AG08395 (cell line): ENCODE results near the gene DOLK.

Source experiments
- DNase-seq: peaks from one replicate; pipeline ENCODE4 v3.0.0; 2012; ENCODE audit warnings: mixed read lengths, low spot score

The DOLK gene

GRCh38 chr9:128933731-128934130 is 13.7 kb downstream of the DOLK start:
- no peak for DNase-seq

DNA sequence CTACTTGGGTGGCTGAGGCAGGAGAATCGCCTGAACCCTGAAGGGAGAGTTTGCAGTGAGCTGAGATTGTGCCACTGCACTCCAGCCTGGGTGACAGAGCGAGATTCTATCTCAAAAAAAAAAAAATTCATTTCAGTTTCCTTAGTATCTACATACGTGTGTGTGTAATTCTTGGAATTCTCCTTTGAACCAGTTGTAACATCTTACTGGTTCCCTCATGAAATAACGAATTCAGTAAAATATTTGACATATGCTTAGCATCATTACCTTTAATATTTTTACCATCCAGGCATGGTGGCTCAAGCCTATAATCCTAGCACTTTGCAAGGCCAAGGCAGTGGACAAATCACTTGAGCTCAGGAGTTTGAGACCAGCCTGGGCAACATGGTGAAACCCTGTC is 17.8 kb downstream of the DOLK start:
- no peak for DNase-seq

DNA sequence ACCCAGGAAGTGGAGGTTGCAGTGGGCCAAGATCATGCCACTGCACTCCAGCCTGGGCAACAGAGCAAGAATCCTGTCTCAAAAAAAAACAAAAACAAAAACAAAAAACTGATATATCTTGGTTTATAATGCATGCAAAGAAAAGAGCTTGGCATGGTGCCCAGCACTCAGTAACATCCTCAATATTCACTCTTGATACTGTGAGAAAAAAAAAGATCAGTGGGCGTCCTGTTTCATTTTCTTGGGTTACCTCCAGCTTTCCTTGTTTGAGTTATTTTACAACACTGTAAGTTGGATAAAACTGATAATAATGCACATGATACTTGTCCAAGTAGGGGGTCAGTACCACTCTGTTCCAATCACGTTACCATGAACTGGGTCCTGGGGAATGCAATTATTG is 18.8 kb downstream of the DOLK start:
- no peak for DNase-seq

DNA sequence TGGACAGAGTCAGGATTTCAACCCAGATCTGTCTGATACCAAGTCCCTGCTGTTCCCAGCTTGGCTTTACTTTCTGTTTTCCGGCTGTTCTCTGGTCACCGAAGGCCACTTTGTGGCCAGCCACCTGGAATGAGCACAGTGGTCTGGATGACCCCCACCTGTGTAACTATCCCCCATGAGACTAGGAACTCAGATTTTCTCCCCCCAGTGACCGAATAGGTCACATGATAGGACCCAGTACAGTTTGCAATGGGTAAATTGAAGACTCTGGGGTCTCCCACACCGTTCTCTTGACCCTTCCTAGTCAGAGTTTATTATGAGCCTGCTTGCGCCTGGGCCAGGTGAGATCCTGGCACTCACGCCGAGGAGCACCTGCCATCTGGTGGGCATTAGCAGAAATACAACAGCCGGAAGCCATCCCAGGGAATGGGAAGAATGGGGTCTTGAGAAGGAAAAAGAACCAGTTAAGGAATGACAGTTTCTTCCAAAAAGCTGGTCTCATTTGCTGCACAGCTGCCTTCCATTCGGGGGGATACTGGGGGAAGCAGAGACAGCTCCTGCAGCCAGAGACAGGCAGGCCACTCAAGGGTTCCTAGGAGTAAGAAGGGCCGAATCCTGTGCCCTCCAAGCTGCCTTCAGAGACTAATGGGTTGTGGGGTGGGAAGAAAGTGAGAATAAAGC is 19.5 kb downstream of the DOLK start:
- peak; percentile 60 for DNase-seq

- DNase-seq: no peak
These were observed 23.9 kb downstream of the DOLK start for GRCh38 chr9:128923493-128923883.

DNA sequence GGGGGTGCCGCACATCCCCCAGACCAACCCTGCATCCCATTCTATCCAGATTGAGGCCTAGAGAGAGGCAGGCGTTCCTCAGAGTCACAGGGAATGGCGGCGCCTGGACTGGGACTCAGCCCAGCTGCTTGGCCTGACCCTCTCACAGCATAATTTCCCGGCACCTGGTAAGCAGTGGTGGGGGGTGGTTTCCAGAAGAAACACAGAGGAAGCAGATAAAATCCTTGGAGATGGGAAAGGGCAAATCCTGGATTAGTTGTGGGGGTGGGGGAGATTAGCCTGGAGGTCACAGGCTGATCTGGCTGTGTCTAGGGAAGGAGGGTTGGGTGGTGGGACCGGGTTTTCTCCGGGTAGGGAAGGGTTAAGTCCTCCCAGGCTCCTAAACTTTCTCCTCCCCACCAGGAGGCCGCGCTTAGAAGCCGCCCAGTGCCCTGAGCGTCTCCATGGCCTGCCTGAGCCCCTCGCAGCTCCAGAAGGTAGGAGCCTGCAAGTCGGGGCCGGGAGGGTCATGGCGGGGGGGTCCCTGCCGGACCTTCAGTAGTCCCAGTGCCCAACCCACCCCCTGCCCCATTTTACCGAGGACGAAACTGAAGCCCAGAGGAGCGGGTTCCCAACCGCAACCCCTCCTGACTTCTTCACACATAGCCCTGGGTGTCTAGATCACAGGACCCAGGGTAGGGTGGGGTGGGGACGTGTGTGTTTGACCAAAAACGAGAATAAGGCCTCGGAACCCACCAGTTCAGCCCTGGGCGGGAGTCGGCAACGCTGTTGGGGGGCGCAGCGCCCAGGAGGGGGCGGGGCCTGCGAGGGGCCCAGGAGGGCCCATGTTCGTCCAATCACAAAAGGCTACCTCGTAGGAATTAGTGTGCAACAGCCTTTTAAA is 25.3 kb downstream of the DOLK start:
- peak; percentile 58 for DNase-seq

DNA sequence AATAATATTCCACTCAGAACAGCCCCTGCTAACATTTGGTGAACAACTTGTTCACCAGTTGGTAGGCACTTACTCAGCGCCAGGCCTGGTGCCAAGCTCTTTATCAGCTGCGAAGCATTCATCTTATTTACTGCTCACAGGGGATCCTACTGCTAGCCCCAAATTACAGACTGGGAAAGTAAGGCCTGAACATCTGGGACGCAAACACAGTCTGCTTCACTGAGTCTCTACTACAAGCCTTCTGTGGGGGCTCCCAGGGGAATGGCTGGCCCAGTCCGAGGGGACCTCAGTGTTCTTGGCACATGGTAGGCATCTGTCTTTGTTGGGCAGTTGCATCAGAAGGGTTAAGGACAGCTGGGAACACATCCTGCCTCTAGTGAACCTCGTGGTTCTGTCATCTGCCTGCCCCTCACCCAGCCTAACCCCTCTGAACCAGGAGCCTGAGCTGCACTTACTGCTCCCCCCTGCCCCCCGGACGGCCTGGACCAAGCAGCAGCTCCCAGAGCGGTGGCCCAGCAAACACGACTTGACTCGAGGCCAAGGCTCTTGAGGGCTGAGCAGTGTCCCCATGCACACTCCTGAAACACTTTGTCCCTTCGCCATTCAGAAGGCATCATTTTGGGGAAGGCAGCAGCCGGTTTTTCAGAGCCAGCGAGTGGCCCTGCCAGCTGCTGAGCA is 26.9 kb downstream of the DOLK start, which contains the start of gene PHYHD1:
TSS of gene PHYHD1 (plus strand) at position 602 of the 678 bp plus-strand sequence. CDS start 1,342 bp downstream, outside the sequence.
- peak; percentile 78 for DNase-seq

DNA sequence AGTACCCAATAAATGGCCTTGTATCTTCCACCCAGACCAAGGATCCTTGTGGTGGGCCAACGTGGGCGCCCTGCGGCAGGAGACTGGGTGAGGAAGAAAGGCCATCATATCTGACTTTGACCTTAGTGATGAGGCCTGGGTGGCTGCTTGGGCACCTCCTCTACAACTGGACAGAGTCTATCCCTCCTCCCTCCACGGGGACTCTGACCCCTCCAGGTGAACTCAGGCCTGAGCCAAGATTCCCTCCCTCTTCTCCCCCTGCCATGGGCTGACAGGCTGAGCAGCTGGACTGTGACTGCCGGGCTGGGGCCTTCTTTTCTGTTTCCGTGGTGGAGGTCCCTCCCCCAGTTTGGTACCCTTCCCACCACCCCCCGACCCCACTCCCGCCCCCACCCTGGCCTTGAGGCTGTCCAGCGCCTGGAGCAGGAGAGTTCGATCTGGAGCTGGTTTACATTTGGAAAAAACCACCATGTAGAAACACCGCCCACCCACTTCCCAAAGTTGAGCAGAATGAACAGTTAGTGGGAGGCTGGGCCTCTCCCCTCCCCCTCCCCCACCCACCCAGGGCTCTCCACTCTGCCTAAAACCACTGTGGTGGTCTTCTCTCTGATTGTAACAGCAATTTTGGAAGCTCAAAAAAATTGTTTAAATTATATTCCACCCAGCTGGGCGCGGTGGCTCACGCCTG is 27.9 kb downstream of the DOLK start:
- no peak for DNase-seq

GRCh38 chr9:128918921-128919320 is 28.5 kb downstream of the DOLK start:
- no peak for DNase-seq

GRCh38 chr9:128917151-128917849 is 30.1 kb downstream of the DOLK start:
- DNase-seq: peak; percentile 86

- no peak for DNase-seq
These were observed 30.7 kb downstream of the DOLK start for GRCh38 chr9:128916745-128917144.

GRCh38 chr9:128916204-128916603 is 31.2 kb downstream of the DOLK start:
- peak; percentile 41 for DNase-seq

GRCh38 chr9:128913995-128914772 is 33.2 kb downstream of the DOLK start:
- DNase-seq: no peak

GRCh38 chr9:128913048-128913900 is 34.1 kb downstream of the DOLK start:
- DNase-seq: peak; percentile 44

DNA sequence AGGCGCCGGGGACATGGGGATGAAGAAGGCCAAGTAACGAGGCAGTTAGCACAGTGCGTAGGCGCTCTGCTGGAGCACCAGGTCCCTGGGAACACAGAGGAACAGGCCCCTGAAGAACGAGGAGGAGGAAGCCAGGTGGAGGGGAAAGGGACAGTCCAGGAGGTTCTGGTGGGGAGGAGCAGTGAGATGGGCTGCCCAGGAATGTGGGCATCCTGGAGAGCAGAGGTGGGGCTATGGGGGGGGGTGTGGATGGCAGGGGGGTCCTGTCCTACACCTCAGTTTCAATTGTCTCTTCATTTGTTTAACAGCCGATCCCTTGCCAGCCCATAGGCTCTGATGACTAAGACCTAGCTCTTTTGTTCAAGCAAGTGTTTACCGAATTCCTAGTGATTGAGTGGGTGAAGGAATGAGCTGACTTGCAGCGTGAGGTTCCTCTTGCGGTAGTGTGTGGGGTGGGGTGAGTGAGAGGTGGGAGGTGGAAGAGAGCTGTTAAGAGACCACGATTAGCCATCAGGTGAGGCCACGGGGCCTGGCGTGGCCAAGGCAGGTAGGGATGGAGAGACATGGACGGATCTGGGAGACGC is 35.0 kb downstream of the DOLK start:
- peak; percentile 78 for DNase-seq

DNA sequence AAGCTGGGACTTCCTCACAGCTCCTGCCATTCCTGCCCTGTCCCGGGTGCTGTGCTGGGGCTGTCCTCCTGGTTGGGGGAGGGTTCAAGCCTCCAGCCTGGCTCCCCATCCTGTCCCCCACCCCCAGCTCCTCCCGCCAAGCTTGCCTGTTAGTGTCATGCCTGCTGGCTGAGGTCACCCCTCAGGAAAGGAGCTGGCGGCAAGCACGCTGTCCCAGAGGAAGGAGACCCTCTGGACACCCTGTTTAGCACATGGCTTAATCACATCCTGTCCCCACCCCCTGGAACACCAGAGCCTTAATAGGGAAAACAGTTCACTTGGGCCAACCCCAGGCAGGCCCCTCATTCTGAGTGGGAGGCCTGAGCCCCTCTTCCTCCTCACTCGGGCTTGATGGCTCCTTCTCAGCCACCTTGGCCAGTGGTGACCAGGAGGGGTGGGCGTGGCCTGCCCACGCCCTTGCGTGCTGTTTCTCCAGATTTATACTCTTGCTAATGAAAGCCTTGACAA is 35.8 kb downstream of the DOLK start:
- peak; percentile 69 for DNase-seq

- no peak for DNase-seq
These were observed 36.5 kb downstream of the DOLK start for GRCh38 chr9:128910906-128911305.

- no peak for DNase-seq
These were observed 37.5 kb downstream of the DOLK start for GRCh38 chr9:128909859-128910258.

DNA sequence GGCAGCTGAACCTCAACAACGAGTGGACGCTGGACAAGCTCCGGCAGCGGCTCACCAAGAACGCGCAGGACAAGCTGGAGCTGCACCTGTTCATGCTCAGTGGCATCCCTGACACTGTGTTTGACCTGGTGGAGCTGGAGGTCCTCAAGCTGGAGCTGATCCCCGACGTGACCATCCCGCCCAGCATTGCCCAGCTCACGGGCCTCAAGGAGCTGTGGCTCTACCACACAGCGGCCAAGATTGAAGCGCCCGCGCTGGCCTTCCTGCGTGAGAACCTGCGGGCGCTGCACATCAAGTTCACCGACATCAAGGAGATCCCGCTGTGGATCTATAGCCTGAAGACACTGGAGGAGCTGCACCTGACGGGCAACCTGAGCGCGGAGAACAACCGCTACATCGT is 39.0 kb downstream of the DOLK start:
- no peak for DNase-seq
